HG03571 (cell line): ENCODE data around the gene OR2H1.
"Not testable (repeated sequence)": the region's sequence is repeated elsewhere in the genome, so short reads cannot be mapped to it uniquely, and the experiment has no call there.

Experiments
- ATAC-seq: cut with Tn5 transposase; IDR thresholded peaks from one replicate; pipeline ENCODE4 v1.9.1; 2021; ENCODE audit not compliant: unreplicated experiment

OR2H1 gene

DNA sequence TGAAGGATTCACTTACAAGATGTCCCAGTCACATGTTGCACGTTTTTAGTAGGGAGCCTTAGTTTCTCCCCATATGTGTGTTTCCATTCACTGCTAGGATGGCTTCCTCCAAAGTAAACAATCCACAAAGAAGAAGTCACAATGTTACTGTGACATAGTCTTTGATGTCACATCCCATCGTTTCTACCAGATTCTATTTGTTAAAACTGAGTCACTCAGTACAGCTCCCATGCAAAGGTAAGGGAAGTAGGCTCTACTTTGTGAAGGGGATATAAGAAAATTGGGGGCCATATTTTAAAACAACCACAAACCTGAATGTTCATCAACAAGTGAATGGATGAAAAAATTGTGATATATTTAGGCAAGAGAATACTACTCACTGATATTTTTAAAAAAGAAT, at the start of gene OR2H1, which contains the start of gene OR11A1:
TSS of gene OR2H1 (plus strand) at position 185 of the 400 bp plus-strand sequence. CDS start 4,615 bp downstream, outside the sequence.
TSS of gene OR11A1 (minus strand) at position 101 of the 400 bp plus-strand sequence. CDS start 29,430 bp downstream, outside the sequence.
- no peak for ATAC-seq

DNA sequence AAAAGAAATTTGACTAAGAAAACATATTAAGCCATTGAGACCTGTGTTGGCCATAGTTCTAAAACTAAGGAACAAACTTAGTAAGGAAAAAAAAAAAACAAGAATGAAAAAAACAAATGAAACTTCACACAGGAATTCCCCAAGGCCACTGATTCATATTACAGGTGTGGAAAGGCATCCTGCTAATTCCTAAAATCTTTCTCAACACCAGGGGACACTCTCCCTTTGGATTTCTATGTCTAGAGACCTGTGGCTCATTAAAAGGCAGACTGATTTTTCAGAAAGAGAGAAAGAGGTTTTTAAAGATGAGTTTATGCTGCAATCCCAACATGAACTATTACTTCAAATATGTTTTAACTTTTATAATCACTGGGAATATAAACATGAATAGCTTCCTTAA, 42.4 kb upstream of the OR2H1 start, which contains the start of gene OR12D1:
TSS of gene OR12D1 (plus strand) at position 341 of the 400 bp plus-strand sequence.
- ATAC-seq = no peak

- ATAC-seq = no peak
Observed at GRCh38 chr6:29419516-29419915, 37.4 kb upstream of the OR2H1 start.

GRCh38 chr6:29424168-29424567, 32.8 kb upstream of the OR2H1 start:
- no peak for ATAC-seq

DNA sequence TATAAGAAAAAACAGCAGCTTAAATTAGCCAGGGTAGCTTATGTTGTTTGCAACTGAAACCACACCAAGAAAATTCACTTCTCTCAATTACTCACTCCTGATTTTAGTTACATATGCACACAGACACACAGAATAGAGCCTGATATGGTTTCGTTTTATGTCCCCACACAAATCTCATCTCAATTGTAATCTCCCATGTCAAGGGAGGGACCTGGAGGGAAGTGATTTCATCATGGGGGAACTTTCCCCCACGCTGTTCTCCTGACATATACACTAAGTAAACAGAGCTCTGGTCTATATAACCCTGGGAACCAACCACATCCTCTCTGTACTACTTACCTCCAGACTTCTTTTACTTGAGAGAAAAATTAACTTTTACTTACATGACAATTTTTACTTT, 32.4 kb upstream of the OR2H1 start:
- no peak for ATAC-seq

DNA sequence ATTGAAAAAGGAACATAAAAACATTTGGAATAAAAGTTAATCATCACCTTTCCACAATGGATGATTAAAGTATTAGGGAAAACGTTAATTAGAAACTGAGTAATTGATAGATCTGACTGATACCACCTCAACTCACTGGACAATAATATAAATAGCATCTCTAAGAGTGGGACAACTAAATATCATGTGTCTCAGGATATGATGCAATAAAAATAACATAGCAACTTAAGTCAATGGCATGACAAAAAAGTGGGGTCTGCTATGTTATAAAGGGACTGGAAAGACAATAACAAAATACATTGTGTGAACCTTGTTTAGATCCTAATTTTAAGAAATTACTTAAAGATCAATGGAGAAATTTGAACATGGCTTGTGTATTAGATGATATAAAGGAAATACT, 31.9 kb upstream of the OR2H1 start:
- ATAC-seq = no peak

- no peak for ATAC-seq
Observed at GRCh38 chr6:29426654-29427053, 30.3 kb upstream of the OR2H1 start.

- not testable (repeated sequence) for ATAC-seq
Observed at GRCh38 chr6:29436730-29437129, 20.2 kb upstream of the OR2H1 start.

GRCh38 chr6:29439006-29439405, 17.9 kb upstream of the OR2H1 start, which contains the start of gene OR10C1:
Gene OR10C1, plus strand, starts transcription at chr6:29439306. Its CDS starts 710 bp downstream, at chr6:29440016.
- no peak for ATAC-seq

GRCh38 chr6:29442719-29443118, 14.2 kb upstream of the OR2H1 start:
- ATAC-seq = no peak

DNA sequence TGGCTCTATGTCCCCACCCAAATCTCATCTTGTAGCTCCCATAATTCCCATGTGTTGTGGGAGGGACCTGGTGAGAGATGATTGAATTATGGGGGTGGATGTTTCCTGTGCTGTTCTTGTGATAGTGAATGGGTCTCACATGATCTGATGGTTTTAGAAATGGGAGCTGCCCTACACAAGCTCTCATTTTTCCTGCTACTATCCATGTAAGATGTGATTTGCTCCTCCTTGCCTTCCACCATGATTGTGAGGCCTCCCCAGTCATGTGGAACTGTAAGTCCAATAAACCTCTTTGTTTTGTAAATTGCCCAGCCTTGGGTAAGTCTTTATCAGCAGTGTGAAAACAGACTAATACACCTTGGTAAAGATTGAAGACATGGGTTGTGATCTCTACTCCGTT, 12.9 kb upstream of the OR2H1 start:
- ATAC-seq = not testable (repeated sequence)

GRCh38 chr6:29447670-29448069, 9.3 kb upstream of the OR2H1 start:
- no peak for ATAC-seq

GRCh38 chr6:29451471-29452193, 5.3 kb upstream of the OR2H1 start:
- ATAC-seq = no peak

GRCh38 chr6:29461021-29461814, 4.3 kb downstream of the OR2H1 start:
- ATAC-seq = no peak

DNA sequence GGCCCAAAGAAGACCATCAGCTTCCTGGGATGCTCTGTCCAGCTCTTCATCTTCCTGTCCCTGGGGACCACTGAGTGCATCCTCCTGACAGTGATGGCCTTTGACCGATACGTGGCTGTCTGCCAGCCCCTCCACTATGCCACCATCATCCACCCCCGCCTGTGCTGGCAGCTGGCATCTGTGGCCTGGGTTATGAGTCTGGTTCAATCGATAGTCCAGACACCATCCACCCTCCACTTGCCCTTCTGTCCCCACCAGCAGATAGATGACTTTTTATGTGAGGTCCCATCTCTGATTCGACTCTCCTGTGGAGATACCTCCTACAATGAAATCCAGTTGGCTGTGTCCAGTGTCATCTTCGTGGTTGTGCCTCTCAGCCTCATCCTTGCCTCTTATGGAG, 5.1 kb downstream of the OR2H1 start:
- no peak for ATAC-seq

DNA sequence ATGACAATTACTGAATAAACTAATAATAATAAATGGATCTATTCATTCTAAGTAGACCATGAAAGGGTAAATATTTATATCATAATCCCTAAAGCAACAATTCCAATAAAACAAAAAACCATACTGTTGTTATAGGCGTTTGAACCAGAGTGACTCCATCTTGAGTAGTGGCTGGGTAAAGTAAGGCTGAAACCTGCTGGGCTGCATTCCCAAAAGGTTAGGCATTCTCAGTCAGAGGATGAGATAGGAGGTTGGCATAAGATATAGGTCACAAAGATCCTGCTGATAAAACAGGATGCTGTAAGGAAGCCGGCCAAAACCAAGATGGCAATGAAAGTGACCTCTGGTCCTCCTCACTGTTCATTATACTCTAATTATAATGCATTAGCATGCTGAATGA, 8.3 kb downstream of the OR2H1 start:
- no peak for ATAC-seq

DNA sequence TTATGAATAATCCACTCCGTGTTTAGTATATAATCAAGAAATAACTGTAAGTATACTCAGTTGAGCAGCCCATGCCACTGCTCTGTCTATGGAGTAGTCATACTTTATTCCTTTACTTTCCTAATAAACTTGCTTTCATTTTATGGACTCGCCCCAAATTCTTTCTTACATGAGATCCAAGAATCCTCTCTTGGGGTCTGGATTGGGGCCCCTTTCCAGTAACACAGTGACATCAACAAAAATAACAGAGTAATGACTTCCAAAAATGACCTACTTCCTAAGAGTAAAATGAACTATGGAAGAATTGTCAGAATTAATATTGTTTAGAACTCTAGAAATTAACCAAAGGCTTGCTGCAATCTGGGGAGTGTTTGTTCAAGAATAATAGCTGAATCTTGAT, 8.8 kb downstream of the OR2H1 start:
- no peak for ATAC-seq

- ATAC-seq = no peak
Observed at GRCh38 chr6:29466241-29466640, 9.3 kb downstream of the OR2H1 start.

DNA sequence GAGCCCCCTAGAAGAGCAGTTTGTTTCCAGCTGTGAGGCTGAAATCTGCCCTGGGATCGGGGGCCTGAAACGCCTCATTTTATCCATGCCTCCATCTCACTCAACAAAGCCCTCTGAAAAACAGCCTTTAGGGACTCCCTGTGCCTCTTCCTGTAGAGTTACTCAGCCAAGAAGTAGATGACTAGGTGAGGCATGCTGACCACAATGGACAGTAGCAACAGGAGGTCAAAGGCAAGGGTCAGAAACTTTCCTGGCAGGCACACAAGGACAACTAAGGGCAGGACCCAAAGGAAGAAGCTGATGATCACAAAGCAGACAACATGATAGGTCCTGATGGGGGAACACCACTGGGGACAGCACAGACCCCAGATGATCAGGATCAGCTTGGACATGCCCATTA, 18.0 kb downstream of the OR2H1 start:
- no peak for ATAC-seq

DNA sequence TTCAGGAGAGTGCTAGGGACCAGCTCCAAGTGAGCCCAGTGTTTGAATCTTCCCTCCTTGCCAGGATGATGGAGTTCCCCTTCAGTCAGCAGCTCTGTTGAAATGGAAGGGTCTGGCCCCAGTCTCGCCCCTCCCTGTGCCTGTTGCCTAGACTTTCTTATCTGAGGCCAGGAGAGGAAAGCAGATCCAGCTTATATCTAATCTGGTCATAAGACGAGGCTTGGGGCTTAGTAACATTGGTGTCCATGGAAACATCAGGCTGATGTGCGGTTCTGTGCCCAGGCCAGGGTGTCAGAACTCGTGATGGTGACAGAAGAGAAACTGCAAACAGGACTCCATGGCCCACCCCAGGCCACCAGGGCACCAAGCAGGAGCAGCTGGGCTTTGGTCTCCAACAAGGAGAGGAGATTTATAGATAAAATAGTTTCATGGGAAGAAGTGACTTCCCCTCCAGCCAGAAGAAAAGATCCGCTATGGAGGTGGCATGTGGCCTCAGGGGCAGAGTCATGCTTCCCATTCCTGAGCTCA, 21.0 kb downstream of the OR2H1 start:
- ATAC-seq = no peak

DNA sequence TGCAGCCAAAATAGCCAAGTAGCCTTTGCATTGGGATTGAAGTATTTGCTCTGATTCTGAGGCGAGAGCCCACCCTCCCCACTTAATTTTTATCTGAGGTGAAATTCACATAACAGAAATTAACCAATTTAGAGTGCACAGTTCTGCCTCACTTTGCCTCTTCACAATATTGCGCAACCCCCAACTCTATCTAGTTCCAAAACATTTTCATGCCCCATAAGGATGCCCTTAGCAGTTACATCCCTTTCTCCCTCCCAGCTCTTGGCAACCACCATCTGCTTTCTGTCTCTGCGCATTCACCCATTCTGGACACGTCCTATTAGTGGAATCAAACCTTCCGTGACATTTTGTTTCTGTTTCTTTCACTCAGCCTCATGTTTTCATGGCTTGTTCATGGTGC, 21.8 kb downstream of the OR2H1 start:
- ATAC-seq = no peak

- no peak for ATAC-seq
Observed at GRCh38 chr6:29479560-29479959, 22.6 kb downstream of the OR2H1 start.
